ENCODE measurements around the gene SRRM3.
"Not testable (repeated sequence)": the region's sequence is repeated elsewhere in the genome, so short reads cannot be mapped to it uniquely, and the experiment has no call there.

SRRM3 gene

GRCh38 chr7:76273503-76273902 is 71.8 kb downstream of the SRRM3 start:
- peak overlapping the region; percentile 57 for H3K4me3 Mint-ChIP-seq
- H3K4me1 Mint-ChIP-seq (ENCODE audit: low read depth): peaks cover 16% of the 10 kb centered on the region
- H3K27me3 Mint-ChIP-seq (ENCODE audit: low read depth): peaks cover 21% of the 10 kb centered on the region

GRCh38 chr7:76278540-76278939 is 76.8 kb downstream of the SRRM3 start:
- H3K27me3 Mint-ChIP-seq (ENCODE audit: low read depth): peaks cover 41% of the 10 kb centered on the region

More at GRCh38 chr7:76273503-76273902, 71.8 kb downstream of the SRRM3 start:
- Mint-ChIP-seq H3K9me3 (no peaks in the 10 kb centered on the region), H3K36me3 (ENCODE audit: low read depth) (no peaks in the 10 kb centered on the region), H3K27ac (peak overlapping the region; percentile 32)

GRCh38 chr7:76280408-76280807 is 78.7 kb downstream of the SRRM3 start:
- Mint-ChIP-seq H3K36me3 (ENCODE audit: low read depth) (no peaks in the 10 kb centered on the region), H3K9me3 (no peaks in the 10 kb centered on the region), H3K27ac (no peak overlapping the region), H3K27me3 (ENCODE audit: low read depth) (peaks cover 58% of the 10 kb centered on the region), H3K4me1 (ENCODE audit: low read depth) (peaks cover 8% of the 10 kb centered on the region), H3K4me3 (no peak overlapping the region)

More at GRCh38 chr7:76278540-76278939, 76.8 kb downstream of the SRRM3 start:
- Mint-ChIP-seq H3K27ac (no peak overlapping the region), H3K4me1 (ENCODE audit: low read depth) (peaks cover 13% of the 10 kb centered on the region), H3K36me3 (ENCODE audit: low read depth) (no peaks in the 10 kb centered on the region), H3K4me3 (no peak overlapping the region), H3K9me3 (no peaks in the 10 kb centered on the region)

- Mint-ChIP-seq H3K27ac (no peak overlapping the region), H3K4me3 (peak overlapping the region; percentile 52), H3K4me1 (ENCODE audit: low read depth) (peaks cover 8% of the 10 kb centered on the region), H3K27me3 (ENCODE audit: low read depth) (peaks cover 61% of the 10 kb centered on the region), H3K9me3 (no peaks in the 10 kb centered on the region), H3K36me3 (ENCODE audit: low read depth) (no peaks in the 10 kb centered on the region)
Observed at GRCh38 chr7:76281006-76281705, 79.5 kb downstream of the SRRM3 start.

GRCh38 chr7:76281706-76282343 is 80.1 kb downstream of the SRRM3 start:
- H3K4me1 Mint-ChIP-seq (ENCODE audit: low read depth): peaks cover 8% of the 10 kb centered on the region
- H3K36me3 Mint-ChIP-seq (ENCODE audit: low read depth): no peaks in the 10 kb centered on the region
- H3K27me3 Mint-ChIP-seq (ENCODE audit: low read depth): peaks cover 63% of the 10 kb centered on the region
- H3K27ac Mint-ChIP-seq: no peak overlapping the region
- H3K9me3 Mint-ChIP-seq: no peaks in the 10 kb centered on the region
- peak overlapping the region; percentile 76 for H3K4me3 Mint-ChIP-seq

- H3K27me3 Mint-ChIP-seq (ENCODE audit: low read depth): peaks cover 62% of the 10 kb centered on the region
- H3K4me1 Mint-ChIP-seq (ENCODE audit: low read depth): peaks cover 8% of the 10 kb centered on the region
- peak overlapping the region; percentile 76 for H3K4me3 Mint-ChIP-seq
- no peaks in the 10 kb centered on the region for H3K36me3 Mint-ChIP-seq (ENCODE audit: low read depth)
- no peak overlapping the region for H3K27ac Mint-ChIP-seq
- H3K9me3 Mint-ChIP-seq: no peaks in the 10 kb centered on the region
Observed at GRCh38 chr7:76282344-76283253, 80.9 kb downstream of the SRRM3 start.

- no peaks in the 10 kb centered on the region for H3K36me3 Mint-ChIP-seq (ENCODE audit: low read depth)
- no peak overlapping the region for H3K27ac Mint-ChIP-seq
- peak overlapping the region; percentile 65 for H3K4me3 Mint-ChIP-seq
- peaks cover 61% of the 10 kb centered on the region for H3K27me3 Mint-ChIP-seq (ENCODE audit: low read depth)
- H3K4me1 Mint-ChIP-seq (ENCODE audit: low read depth): peaks cover 8% of the 10 kb centered on the region
- H3K9me3 Mint-ChIP-seq: no peaks in the 10 kb centered on the region
Observed at GRCh38 chr7:76283254-76284159, 81.8 kb downstream of the SRRM3 start.

- no peaks in the 10 kb centered on the region for H3K9me3 Mint-ChIP-seq
- H3K27ac Mint-ChIP-seq: no peak overlapping the region
- H3K27me3 Mint-ChIP-seq (ENCODE audit: low read depth): peaks cover 44% of the 10 kb centered on the region
- H3K4me3 Mint-ChIP-seq: no peak overlapping the region
- H3K4me1 Mint-ChIP-seq (ENCODE audit: low read depth): peaks cover 10% of the 10 kb centered on the region
- H3K36me3 Mint-ChIP-seq (ENCODE audit: low read depth): no peaks in the 10 kb centered on the region
Observed at GRCh38 chr7:76285604-76286374, 84.1 kb downstream of the SRRM3 start.

- Mint-ChIP-seq H3K27ac (no peak overlapping the region), H3K4me1 (ENCODE audit: low read depth) (peaks cover 11% of the 10 kb centered on the region), H3K36me3 (ENCODE audit: low read depth) (no peaks in the 10 kb centered on the region), H3K4me3 (no peak overlapping the region), H3K27me3 (ENCODE audit: low read depth) (peaks cover 36% of the 10 kb centered on the region), H3K9me3 (no peaks in the 10 kb centered on the region)
Observed at GRCh38 chr7:76286842-76287403, 85.2 kb downstream of the SRRM3 start.

GRCh38 chr7:76290847-76291350 is 89.2 kb downstream of the SRRM3 start:
- not testable (repeated sequence) for H3K4me3 Mint-ChIP-seq; H3K4me1 Mint-ChIP-seq (ENCODE audit: low read depth); H3K36me3 Mint-ChIP-seq (ENCODE audit: low read depth); H3K9me3 Mint-ChIP-seq; H3K27ac Mint-ChIP-seq
- peaks cover 10% of the 10 kb centered on the region for H3K27me3 Mint-ChIP-seq (ENCODE audit: low read depth)

- Mint-ChIP-seq H3K9me3 (no peaks in the 10 kb centered on the region), H3K4me3 (peak overlapping the region; percentile 4), H3K27ac (peak overlapping the region; percentile 69)
Observed at GRCh38 chr7:76291351-76292212, 89.9 kb downstream of the SRRM3 start.

GRCh38 chr7:76292213-76292573 is 90.5 kb downstream of the SRRM3 start:
- Mint-ChIP-seq H3K36me3 (ENCODE audit: low read depth) (no peaks in the 10 kb centered on the region), H3K27ac (peak overlapping the region; percentile 41), H3K4me3 (no peak overlapping the region)

More at GRCh38 chr7:76291351-76292212, 89.9 kb downstream of the SRRM3 start:
- peaks cover 4% of the 10 kb centered on the region for H3K27me3 Mint-ChIP-seq (ENCODE audit: low read depth)
- peaks cover 13% of the 10 kb centered on the region for H3K4me1 Mint-ChIP-seq (ENCODE audit: low read depth)
- H3K36me3 Mint-ChIP-seq (ENCODE audit: low read depth): no peaks in the 10 kb centered on the region

More at GRCh38 chr7:76292213-76292573, 90.5 kb downstream of the SRRM3 start:
- Mint-ChIP-seq H3K27me3 (ENCODE audit: low read depth) (peaks cover 8% of the 10 kb centered on the region), H3K4me1 (ENCODE audit: low read depth) (peaks cover 15% of the 10 kb centered on the region), H3K9me3 (no peaks in the 10 kb centered on the region)

Measured in T-helper 1 cell treated with Interleukin-12 subunit alpha and Interleukin-12 subunit beta and Interleukin-4 antibody, amounts not matched to agents 30 μg/mL and 1 μg/mL, for 36 hours (primary cell).